Astrocyte (in vitro differentiated cells and primary cell): Measurements from ENCODE around the gene IRF3. TPM values are rescaled to one million over a fixed set of nuclear protein-coding genes. Genes with fewer than 3 reads are reported as not detected.

Experiments
- DNase-seq: peaks from one replicate; pipeline ENCODE4 v3.0.0-alpha.2; 2010; ENCODE audit warnings: low read depth
- FAIRE-seq: peaks from 2 replicates; lab custom pipeline; 2011; peaks lifted over from hg19 to GRCh38; lab: Jason Lieb, UNC
- H2AFZ ChIP-seq: 2 replicates; pipeline ENCODE4 v1.6.0; 2012; ENCODE audit warnings: low read depth, low read length, inconsistent platforms
- H3K27ac ChIP-seq: 2 replicates; pipeline ENCODE4 v1.5.1; 2011; ENCODE audit warnings: low read depth, low read length, inconsistent platforms
- H3K27me3 ChIP-seq: 2 replicates; pipeline ENCODE4 v1.6.0; 2011; ENCODE audit warnings: low read length, inconsistent platforms; ENCODE audit not compliant: insufficient read depth
- H3K36me3 ChIP-seq: 2 replicates; pipeline ENCODE4 v1.5.1; 2011; ENCODE audit warnings: low read length, inconsistent platforms; ENCODE audit not compliant: insufficient read depth
- H3K4me1 ChIP-seq: 2 replicates; pipeline ENCODE4 v1.5.1; 2011; ENCODE audit warnings: low read length, inconsistent platforms; ENCODE audit not compliant: insufficient read depth
- H3K4me2 ChIP-seq: 2 replicates; pipeline ENCODE4 v1.6.0; 2012; ENCODE audit warnings: low read length, inconsistent platforms
- H3K4me3 ChIP-seq: 2 replicates; pipeline ENCODE4 v1.5.1; 2011; ENCODE audit warnings: low read depth, mild to moderate bottlenecking, low read length, inconsistent platforms; ENCODE audit not compliant: insufficient read depth
- H3K79me2 ChIP-seq: 2 replicates; pipeline ENCODE4 v1.6.0; 2012; ENCODE audit warnings: mild to moderate bottlenecking, low read length, inconsistent platforms; ENCODE audit not compliant: insufficient read depth
- H3K9ac ChIP-seq: 2 replicates; pipeline ENCODE4 v1.6.0; 2012; ENCODE audit warnings: mild to moderate bottlenecking, low read length, inconsistent platforms
- H3K9me3 ChIP-seq: 2 replicates; pipeline ENCODE4 v1.5.1; 2012; ENCODE audit warnings: low read depth, mild to moderate bottlenecking, low read length, inconsistent platforms; ENCODE audit not compliant: insufficient read depth
- H4K20me1 ChIP-seq: 2 replicates; pipeline ENCODE4 v1.6.0; 2012; ENCODE audit warnings: low read length, inconsistent platforms; ENCODE audit not compliant: insufficient read depth
- H3K27ac Mint-ChIP-seq: one replicate; pipeline ENCODE4 v1.8.0; 2021; ENCODE audit warnings: mild to moderate bottlenecking, mixed read lengths; ENCODE audit not compliant: unreplicated experiment
- H3K27me3 Mint-ChIP-seq: one replicate; pipeline ENCODE4 v1.8.0; 2021; ENCODE audit warnings: low read depth, mixed read lengths; ENCODE audit not compliant: unreplicated experiment
- H3K36me3 Mint-ChIP-seq: one replicate; pipeline ENCODE4 v1.8.0; 2021; ENCODE audit warnings: low read depth, mixed read lengths; ENCODE audit not compliant: unreplicated experiment
- H3K4me1 Mint-ChIP-seq: one replicate; pipeline ENCODE4 v1.8.0; 2021; ENCODE audit warnings: low read depth, mixed read lengths; ENCODE audit not compliant: unreplicated experiment
- H3K4me3 Mint-ChIP-seq: one replicate; pipeline ENCODE4 v1.8.0; 2021; ENCODE audit warnings: mild to moderate bottlenecking, moderate library complexity, mixed read lengths; ENCODE audit not compliant: unreplicated experiment
- H3K9me3 Mint-ChIP-seq: one replicate; pipeline ENCODE4 v1.8.0; 2021; ENCODE audit warnings: mild to moderate bottlenecking, mixed read lengths; ENCODE audit not compliant: unreplicated experiment
- EZH2 ChIP-seq: IDR thresholded peaks from 2 replicates; pipeline ENCODE4 v1.6.1; 2012; ENCODE audit warnings: mild to moderate bottlenecking, low read length, inconsistent platforms; ENCODE audit not compliant: insufficient read depth
- total RNA-seq: library from RNA; stranded (reverse); gene quantifications from 2 replicates; pipeline ENCODE4 v1.2.1, GENCODE V29; 2021
- TF ChIP-seq, protein P1 (sequence below): IDR thresholded peaks from 2 replicates; pipeline ENCODE4 v1.5.1; 2011; ENCODE audit warnings: low read depth, mild to moderate bottlenecking, inconsistent platforms, low read length, moderate library complexity; ENCODE audit not compliant: insufficient read depth

IRF3 gene
- total RNA-seq, 1 donor from 2014 or later: 68.1 TPM

- Mint-ChIP-seq H3K27me3 (no peaks in the 10 kb centered on the region), H3K36me3 (peaks cover 24% of the 10 kb centered on the region), H3K9me3 (no peaks in the 10 kb centered on the region), H3K4me3 (no peak overlapping the region), H3K4me1 (no peaks in the 10 kb centered on the region), H3K27ac (no peak overlapping the region)
- no peak overlapping the region for H3K27ac ChIP-seq
- no peak for TF ChIP-seq EZH2
- TF ChIP-seq, protein P1, sequence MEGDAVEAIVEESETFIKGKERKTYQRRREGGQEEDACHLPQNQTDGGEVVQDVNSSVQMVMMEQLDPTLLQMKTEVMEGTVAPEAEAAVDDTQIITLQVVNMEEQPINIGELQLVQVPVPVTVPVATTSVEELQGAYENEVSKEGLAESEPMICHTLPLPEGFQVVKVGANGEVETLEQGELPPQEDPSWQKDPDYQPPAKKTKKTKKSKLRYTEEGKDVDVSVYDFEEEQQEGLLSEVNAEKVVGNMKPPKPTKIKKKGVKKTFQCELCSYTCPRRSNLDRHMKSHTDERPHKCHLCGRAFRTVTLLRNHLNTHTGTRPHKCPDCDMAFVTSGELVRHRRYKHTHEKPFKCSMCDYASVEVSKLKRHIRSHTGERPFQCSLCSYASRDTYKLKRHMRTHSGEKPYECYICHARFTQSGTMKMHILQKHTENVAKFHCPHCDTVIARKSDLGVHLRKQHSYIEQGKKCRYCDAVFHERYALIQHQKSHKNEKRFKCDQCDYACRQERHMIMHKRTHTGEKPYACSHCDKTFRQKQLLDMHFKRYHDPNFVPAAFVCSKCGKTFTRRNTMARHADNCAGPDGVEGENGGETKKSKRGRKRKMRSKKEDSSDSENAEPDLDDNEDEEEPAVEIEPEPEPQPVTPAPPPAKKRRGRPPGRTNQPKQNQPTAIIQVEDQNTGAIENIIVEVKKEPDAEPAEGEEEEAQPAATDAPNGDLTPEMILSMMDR: no peak
- no peak overlapping the region for H2AFZ ChIP-seq
- FAIRE-seq (no peak), DNase-seq (no peak)
- peaks cover 29% of the 10 kb centered on the region for H3K36me3 ChIP-seq
- H4K20me1 ChIP-seq: peaks cover 66% of the 10 kb centered on the region
- peaks cover 4% of the 10 kb centered on the region for H3K9me3 ChIP-seq
- peaks cover under 1% of the 10 kb centered on the region for H3K4me1 ChIP-seq
- H3K4me2 ChIP-seq: no peak overlapping the region
- H3K79me2 ChIP-seq: peaks cover 16% of the 10 kb centered on the region
- no peaks in the 10 kb centered on the region for H3K27me3 ChIP-seq
- H3K4me3 ChIP-seq: no peak overlapping the region
- H3K9ac ChIP-seq: no peak overlapping the region
Measured at GRCh38 chr19:49658566-49659442, 6.9 kb downstream of the IRF3 start.

- Mint-ChIP-seq H3K9me3 (no peaks in the 10 kb centered on the region), H3K27me3 (no peaks in the 10 kb centered on the region), H3K27ac (no peak overlapping the region), H3K36me3 (peaks cover 24% of the 10 kb centered on the region), H3K4me3 (no peak overlapping the region), H3K4me1 (no peaks in the 10 kb centered on the region)
- no peak overlapping the region for H3K4me3 ChIP-seq
- no peak for FAIRE-seq
- peaks cover 16% of the 10 kb centered on the region for H3K79me2 ChIP-seq
- H2AFZ ChIP-seq: no peak overlapping the region
- H3K9ac ChIP-seq: no peak overlapping the region
- no peak overlapping the region for H3K27ac ChIP-seq
- no peak for TF ChIP-seq EZH2
- TF ChIP-seq, protein P1: no peak
- peaks cover 4% of the 10 kb centered on the region for H3K9me3 ChIP-seq
- H3K4me1 ChIP-seq: no peaks in the 10 kb centered on the region
- no peak overlapping the region for H3K4me2 ChIP-seq
- H4K20me1 ChIP-seq: peaks cover 65% of the 10 kb centered on the region
- DNase-seq: no peak
- H3K27me3 ChIP-seq: no peaks in the 10 kb centered on the region
- peaks cover 29% of the 10 kb centered on the region for H3K36me3 ChIP-seq
Measured at GRCh38 chr19:49658139-49658517, 7.5 kb downstream of the IRF3 start.
